Heart left ventricle (tissue), 16 donors: ENCODE measurements around the gene CGB1. TPM values are rescaled to one million over a fixed set of nuclear protein-coding genes. Genes with fewer than 3 reads are reported as not detected.
"Not testable (repeated sequence)": the region's sequence is repeated elsewhere in the genome, so short reads cannot be mapped to it uniquely, and the experiment has no call there.

Experiments used
- ATAC-seq, 4 donors: fragments of 200-7000 bp; cut with Tn5 transposase; one replicate each; pipeline ENCODE4 v1.9.1; 2020 to 2022; ENCODE audit warnings: moderate library complexity in 4 of 4, mild to moderate bottlenecking in 3 of 4, moderate number of reproducible peaks in 1 of 4
- DNase-seq, 5 donors: peaks; one replicate each; pipeline ENCODE4 v3.0.0-alpha.2; 2020
- H3K27ac ChIP-seq, 12 donors: fragments of 200-600 bp; sonication (generic) in 4 of 12; one replicate each; pipeline versions ENCODE4 v1.5.0 to v1.8.0; 2016 to 2022; ENCODE audit warnings: mild to moderate bottlenecking in 2 of 12
- H3K27me3 ChIP-seq, 9 donors: fragments of 200-600 bp; sonication (generic) in 2 of 9; one replicate each; pipeline versions ENCODE4 v1.5.1 to v1.8.0; 2016 to 2022; ENCODE audit warnings: mild to moderate bottlenecking in 3 of 9
- H3K36me3 ChIP-seq, 9 donors: fragments of 200-600 bp; sonication (generic) in 2 of 9; one replicate each; pipeline versions ENCODE4 v1.5.0 to v1.8.0; 2018 to 2022; ENCODE audit warnings: mild to moderate bottlenecking in 2 of 9
- H3K4me1 ChIP-seq, 12 donors: fragments of 200-600 bp; sonication (generic) in 4 of 12; one replicate each; pipeline versions ENCODE4 v1.5.0 to v1.8.0; 2016 to 2022; ENCODE audit warnings: mild to moderate bottlenecking in 3 of 12
- H3K4me3 ChIP-seq, 12 donors: fragments of 200-600 bp; sonication (generic) in 4 of 12; one replicate each; pipeline versions ENCODE4 v1.5.0 to v1.8.0; 2017 to 2022; ENCODE audit warnings: mild to moderate bottlenecking in 9 of 12, moderate library complexity in 4 of 12
- H3K9me3 ChIP-seq, 12 donors: fragments of 200-600 bp; sonication (generic) in 4 of 12; one replicate each; pipeline versions ENCODE4 v1.5.0 to v1.8.0; 2016 to 2022; ENCODE audit warnings: mild to moderate bottlenecking in 1 of 12
- CTCF ChIP-seq, 12 donors: fragments of 200-600 bp; sonication (generic) in 4 of 12; IDR thresholded peaks; one replicate each; pipeline versions ENCODE4 v1.5.0 to v1.8.0; 2018 to 2022; ENCODE audit warnings: antibody characterized with exemption in 12 of 12, mild to moderate bottlenecking in 5 of 12
- POLR2A ChIP-seq, 2 donors: fragments of 450-650 bp; IDR thresholded peaks; one replicate each; pipeline ENCODE4 v1.6.1; 2017; ENCODE audit warnings: antibody characterized with exemption in 2 of 2, mild to moderate bottlenecking in 2 of 2, moderate library complexity in 2 of 2
- WGBS, 4 donors: extraction: QIAGEN DNeasy Blood & Tissue Kit in 2 of 4; methylation state at CpG; one replicate each; pipeline versions ENCODE4 v1.1.5 to v1.1.7; 2013 to 2018; 5-methylcytosine and 5-hydroxymethylcytosine counted together
- intact Hi-C, 10 donors: fragments of 100-400 bp; cut with DNase I; formaldehyde crosslinking; loops; one replicate each; pipeline versions ENCODE4 v1.11.1 to v1.14.2; 2022
- polyA plus RNA-seq, 2 donors: library from polyadenylated mRNA; stranded (reverse); fragments of 200-250 nt; gene quantifications; one replicate each; pipeline ENCODE4 v1.2.3, GENCODE V29; 2013
- total RNA-seq, 9 donors: library from RNA; depleted of rRNA in 2 of 9; stranded (reverse); fragments of >200 nt in 2 of 9; fragmentation: NEBNext Ultra II Directional in 3 of 9; extraction: Animal tissue kit (Norgen Biotek cat#: 25700) in 3 of 9; gene quantifications; one replicate each; pipeline versions ENCODE4 v1.1.0 to v1.2.4, GENCODE V29; 2016 to 2023
- donor health status: ischemic (EF 13 %, LVEDD 7.1; RV severe dilation, severe dysfunction).
- donor health status: healthy with polysubstance abuse.
- donor health status: DM: no; HTN: yes; CAD: no.
- donor health status: DM: no; HTN: no; CAD: no.
- donor health status: ischemic (EF 25% LVEDD 6.9; RV normal size, moderate dysfunction).
- donor health status: ischemic (EF 25% LVEDD 5.7; RV mildly dilated, moderate dysfunction).
- donor health status: healthy.
- donor health status: DM: yes; HTN: yes; CAD: no.
- donor health status: ischemic (EF 35%, LVEDD 5.7; RV mildly dilated, moderate dysfunction).
- donor health status: nonischemic (EF 11% LVEDD 7.7; RV severe dilation, severe dysfunction).
- donor health status: DM: yes; HTN: yes; CAD: no.
- donor health status: PGD.
- donor health status: ischemic (EF 29% LVEDD 5.4; RV normal size, mild dysfunction).
- donor health status: nonischemic (EF 23%, LVEDD 6.1; RV moderate dilation, normal function).

CGB1 gene
- total and polyA plus RNA-seq, 11 donors = not detected

GRCh38 chr19:49042177-49042576, 5.5 kb upstream of the CGB1 start:
- no peak overlapping the region for H3K27ac ChIP-seq
- intact Hi-C loops = no loop called here
- no peaks in the 10 kb centered on the region for H3K36me3 ChIP-seq
- WGBS, 4 donors = 65 to 82% (median 76%) methylated on average over 14 to 17 of the region's 17 CpGs
- no peaks in the 10 kb centered on the region for H3K4me1 ChIP-seq
- H3K9me3 ChIP-seq = no peaks in the 10 kb centered on the region
- no peak for ATAC-seq
- no peak overlapping the region for H3K4me3 ChIP-seq
- no peak for TF ChIP-seq CTCF (IDR thresholded peaks at IDR 0.05)
- no peak for TF ChIP-seq POLR2A (IDR thresholded peaks at IDR 0.05)
- no peak for DNase-seq
- H3K27me3 ChIP-seq = no peaks in the 10 kb centered on the region

- ATAC-seq, H3K9me3 ChIP-seq, H3K36me3 ChIP-seq, H3K27me3 ChIP-seq, H3K4me3 ChIP-seq, H3K4me1 ChIP-seq, DNase-seq, intact Hi-C loops, H3K27ac ChIP-seq: not testable (repeated sequence)
- WGBS, 4 donors = 59 to 70% (median 65%) methylated on average over 8 to 9 of the region's 9 CpGs
Observed at GRCh38 chr19:49039736-49040135, 3.0 kb upstream of the CGB1 start.

GRCh38 chr19:49038557-49039276, 2.0 kb upstream of the CGB1 start:
- H3K4me1 ChIP-seq, intact Hi-C loops, H3K36me3 ChIP-seq: not testable (repeated sequence)

GRCh38 chr19:49038111-49038510, 1.4 kb upstream of the CGB1 start:
- not testable (repeated sequence) for DNase-seq

More at GRCh38 chr19:49038557-49039276, 2.0 kb upstream of the CGB1 start:
- H3K9me3 ChIP-seq, H3K27me3 ChIP-seq, ATAC-seq, DNase-seq, H3K27ac ChIP-seq, H3K4me3 ChIP-seq: not testable (repeated sequence)
- 83 to 89% (median 86%) methylated on average over 25 to 26 of the region's 26 CpGs for WGBS, 4 donors

GRCh38 chr19:49031642-49032301, 4.9 kb downstream of the CGB1 start, which contains the start of gene CGB2:
Gene CGB2, plus strand, starts transcription at chr19:49031890. Its CDS starts 206 bp downstream, at chr19:49032096.
- H3K36me3 ChIP-seq, ATAC-seq, H3K27ac ChIP-seq, intact Hi-C loops, H3K4me3 ChIP-seq, H3K4me1 ChIP-seq, H3K9me3 ChIP-seq, DNase-seq, H3K27me3 ChIP-seq: not testable (repeated sequence)
- WGBS, 4 donors = 19 to 29% (median 21%) methylated on average over 23 to 28 of the region's 28 CpGs
- TF ChIP-seq CTCF (IDR thresholded peaks at IDR 0.05) = peak in 7 of 12 donors; percentile 9 to 35 (median 31)

More at GRCh38 chr19:49038111-49038510, 1.4 kb upstream of the CGB1 start:
- H3K9me3 ChIP-seq, H3K27ac ChIP-seq, H3K4me1 ChIP-seq, H3K4me3 ChIP-seq, intact Hi-C loops, ATAC-seq, H3K36me3 ChIP-seq, H3K27me3 ChIP-seq: not testable (repeated sequence)
- WGBS, 4 donors = 84 to 92% (median 91%) methylated on average over 6 to 8 of the region's 8 CpGs

GRCh38 chr19:49030323-49030722, 6.4 kb downstream of the CGB1 start:
- 91 to 97% (median 94%) methylated on average over 5 to 6 of the region's 8 CpGs for WGBS, 4 donors
- DNase-seq, H3K36me3 ChIP-seq, H3K9me3 ChIP-seq, H3K4me1 ChIP-seq, H3K4me3 ChIP-seq, ATAC-seq, H3K27ac ChIP-seq, intact Hi-C loops, H3K27me3 ChIP-seq: not testable (repeated sequence)

GRCh38 chr19:49029749-49030148, 6.9 kb downstream of the CGB1 start:
- DNase-seq = not testable (repeated sequence)
- WGBS, 4 donors = 79 to 87% (median 83%) methylated on average over 10 to 14 of the region's 14 CpGs

GRCh38 chr19:49028686-49029085, 8.0 kb downstream of the CGB1 start:
- DNase-seq, H3K9me3 ChIP-seq, intact Hi-C loops, H3K36me3 ChIP-seq, H3K27me3 ChIP-seq, ATAC-seq, H3K27ac ChIP-seq, H3K4me3 ChIP-seq, H3K4me1 ChIP-seq: not testable (repeated sequence)
- WGBS, 4 donors = 82 to 87% (median 84%) methylated on average over 9 of the region's 9 CpGs

More at GRCh38 chr19:49029749-49030148, 6.9 kb downstream of the CGB1 start:
- ATAC-seq, H3K9me3 ChIP-seq, intact Hi-C loops, H3K4me1 ChIP-seq, H3K36me3 ChIP-seq, H3K27ac ChIP-seq, H3K4me3 ChIP-seq, H3K27me3 ChIP-seq: not testable (repeated sequence)

- 63 to 80% (median 72%) methylated on average over 11 to 23 of the region's 23 CpGs for WGBS, 4 donors
- H3K36me3 ChIP-seq, DNase-seq, H3K9me3 ChIP-seq, H3K27ac ChIP-seq, H3K4me3 ChIP-seq, intact Hi-C loops, H3K27me3 ChIP-seq, H3K4me1 ChIP-seq, ATAC-seq: not testable (repeated sequence)
Observed at GRCh38 chr19:49025599-49025998, 11.1 kb downstream of the CGB1 start.
